Caco-2 (cell line): ENCODE results near the gene AGFG2. TPM values are rescaled to one million over a fixed set of nuclear protein-coding genes. Genes with fewer than 3 reads are reported as not detected.
A peak's percentile ranks its signal among the peaks of the same experiment; 100 is the strongest.

Experiments used
- BruUV-seq: library from RNA; stranded (reverse); fragments of 400-500 nt; replicated peaks from 2 replicates; lab custom pipeline; 2021; lab: Mats Ljungman, UMichigan
- CTCF ChIA-PET: fragments of 300-600 bp; sonication (Branson Sonifier 250); formaldehyde crosslinking; loops from one replicate; lab custom pipeline; 2022; ENCODE audit warnings: antibody characterized with exemption; lab: Charles Lee
- POLR2A ChIA-PET: fragments of 300-600 bp; sonication (Branson Sonifier 250); formaldehyde crosslinking; loops from one replicate; lab custom pipeline; 2022; ENCODE audit warnings: antibody characterized with exemption; lab: Charles Lee
- DNase-seq, 2 experiments: peaks; one replicate each; pipeline versions ENCODE4 v3.0.0 to v3.0.0-alpha.2; 2020 to 2022
- H3K27me3 ChIP-seq: replicated peaks from 2 replicates; pipeline ENCODE4 v1.6.0; 2011; ENCODE audit warnings: low read length; ENCODE audit not compliant: control insufficient read depth, insufficient read depth
- H3K36me3 ChIP-seq: 2 replicates; pipeline ENCODE4 v1.5.1; 2011; ENCODE audit warnings: low read length; ENCODE audit not compliant: control insufficient read depth, insufficient read depth
- H3K4me1 ChIP-seq: fragments of 250-450 bp; sonication (Bioruptor Pico); 2 replicates; pipeline ENCODE4 v1.5.1; 2020; ENCODE audit warnings: mild to moderate bottlenecking
- H3K4me3 ChIP-seq: 2 replicates; pipeline ENCODE4 v1.5.1; 2011; ENCODE audit warnings: low read depth, mild to moderate bottlenecking, control low read depth, low read length
- H3K9me3 ChIP-seq: fragments of 250-450 bp; sonication (Bioruptor Pico); 2 replicates; pipeline ENCODE4 v1.5.1; 2020; ENCODE audit warnings: mild to moderate bottlenecking, moderate library complexity
- H3K27ac Mint-ChIP-seq: one replicate; pipeline ENCODE4 v1.8.0; 2022; ENCODE audit warnings: mixed read lengths; ENCODE audit not compliant: unreplicated experiment
- H3K27me3 Mint-ChIP-seq: one replicate; pipeline ENCODE4 v1.8.0; 2022; ENCODE audit warnings: mixed read lengths; ENCODE audit not compliant: insufficient read depth, unreplicated experiment
- H3K36me3 Mint-ChIP-seq: one replicate; pipeline ENCODE4 v1.8.0; 2022; ENCODE audit warnings: mild to moderate bottlenecking, mixed read lengths; ENCODE audit not compliant: insufficient read depth, unreplicated experiment
- H3K4me1 Mint-ChIP-seq: one replicate; pipeline ENCODE4 v1.8.0; 2022; ENCODE audit warnings: low read depth, mixed read lengths; ENCODE audit not compliant: unreplicated experiment
- H3K4me3 Mint-ChIP-seq: one replicate; pipeline ENCODE4 v1.8.0; 2022; ENCODE audit warnings: mild to moderate bottlenecking, moderate library complexity, mixed read lengths; ENCODE audit not compliant: unreplicated experiment
- H3K9me3 Mint-ChIP-seq: one replicate; pipeline ENCODE4 v1.8.0; 2022; ENCODE audit warnings: mixed read lengths; ENCODE audit not compliant: unreplicated experiment
- CTCF ChIP-seq, 2 experiments: fragments of 200-600 bp in 1 of 2; IDR thresholded peaks; 1 replicate in 1 of 2; 2 replicates in 1 of 2; pipeline versions ENCODE4 v1.5.1 to v1.8.0; 2011 to 2022; ENCODE audit warnings: antibody characterized with exemption in 1 of 2, control low read depth in 1 of 2, inconsistent platforms in 1 of 2, low read depth in 1 of 2, low read length in 1 of 2, mild to moderate bottlenecking in 1 of 2, moderate library complexity in 1 of 2; ENCODE audit not compliant: insufficient read depth in 1 of 2, severe bottlenecking in 1 of 2, unreplicated experiment in 1 of 2
- intact Hi-C: fragments of 100-400 bp; cut with micrococcal nuclease; formaldehyde crosslinking; loops from one replicate; pipeline ENCODE4 v1.10.0; 2022; ENCODE audit not compliant: unreplicated experiment
- total RNA-seq: library from RNA; stranded (reverse); gene quantifications from 2 replicates; pipeline ENCODE4 v1.2.3, GENCODE V29; 2022

The AGFG2 gene
- total RNA-seq, 1 experiment from 2014 or later = 60.7 TPM

GRCh38 chr7:100572949-100573675 lies 34.1 kb downstream of the AGFG2 start:
- no peak for DNase-seq

GRCh38 chr7:100573691-100574361 lies 34.8 kb downstream of the AGFG2 start, which contains the start of gene SAP25:
SAP25 (minus strand) TSS chr7:100573900; CDS start chr7:100573742, 158 bp downstream.
- ChIA-PET POLR2A (no interaction called here), CTCF (no interaction called here)
- Histone ChIP-seq H3K27me3 (no peaks in the 10 kb centered on the region), H3K9me3 (no peaks in the 10 kb centered on the region), H3K4me1 (peaks cover 30% of the 10 kb centered on the region), H3K4me3 (no peak within 1 kb of the TSS), H3K36me3 (peaks cover 4% of the 10 kb centered on the region; the same call in 1 of the 2 replicates)
- H3K27me3 Mint-ChIP-seq = no peaks in the 10 kb centered on the region
- intact Hi-C loops = no loop called here
- peaks cover 97% of the 10 kb centered on the region for H3K36me3 Mint-ChIP-seq
- H3K4me1 Mint-ChIP-seq = peaks cover 8% of the 10 kb centered on the region
- no peak for TF ChIP-seq CTCF (IDR thresholded peaks at IDR 0.05; ENCODE audit: insufficient read depth in 1 of 2, low read depth in 1 of 2, low read length in 1 of 2, severe bottlenecking in 1 of 2, unreplicated experiment in 1 of 2)
- H3K9me3 Mint-ChIP-seq = no peaks in the 10 kb centered on the region
- H3K4me3 Mint-ChIP-seq = no peak within 1 kb of the TSS
- H3K27ac Mint-ChIP-seq = peak within 1 kb of the TSS; percentile 85
- no peak for DNase-seq
- no TSS peak for BruUV-seq

More at GRCh38 chr7:100572949-100573675, 34.1 kb downstream of the AGFG2 start:
- peaks cover 2% of the 10 kb centered on the region; the same call in 1 of the 2 replicates for H3K36me3 ChIP-seq
- Mint-ChIP-seq H3K4me1 (peaks cover 8% of the 10 kb centered on the region), H3K4me3 (no peak overlapping the region), H3K27ac (peak overlapping the region; percentile 85), H3K27me3 (no peaks in the 10 kb centered on the region), H3K36me3 (peaks cover 95% of the 10 kb centered on the region), H3K9me3 (no peaks in the 10 kb centered on the region)
- H3K27me3 ChIP-seq = no peaks in the 10 kb centered on the region
- ChIA-PET POLR2A (no interaction called here), CTCF (interaction anchor here (1.0 to 1.4 kb wide), 2 partner anchors 12 to 16 kb away, joined by 3 to 7 read pairs; partner anchors contain the start of genes FBXO24 and LRCH4)
- TF ChIP-seq CTCF (IDR thresholded peaks at IDR 0.05; ENCODE audit: insufficient read depth in 1 of 2, low read depth in 1 of 2, low read length in 1 of 2, severe bottlenecking in 1 of 2, unreplicated experiment in 1 of 2) = no peak
- no TSS peak for BruUV-seq
- H3K9me3 ChIP-seq = no peaks in the 10 kb centered on the region
- intact Hi-C loops = no loop called here
- peaks cover 30% of the 10 kb centered on the region for H3K4me1 ChIP-seq
- H3K4me3 ChIP-seq = no peak overlapping the region

- intact Hi-C loops = no loop called here
- Mint-ChIP-seq H3K9me3 (no peaks in the 10 kb centered on the region), H3K4me1 (peaks cover 8% of the 10 kb centered on the region), H3K27ac (peak overlapping the region; percentile 25), H3K4me3 (no peak overlapping the region), H3K27me3 (no peaks in the 10 kb centered on the region), H3K36me3 (peaks cover 93% of the 10 kb centered on the region)
- Histone ChIP-seq H3K4me3 (no peak overlapping the region), H3K4me1 (peaks cover 30% of the 10 kb centered on the region), H3K27me3 (no peaks in the 10 kb centered on the region), H3K9me3 (no peaks in the 10 kb centered on the region), H3K36me3 (peaks cover 4% of the 10 kb centered on the region; the same call in 1 of the 2 replicates)
- ChIA-PET POLR2A (no interaction called here), CTCF (no interaction called here)
- no peak for DNase-seq
- BruUV-seq = no TSS peak
- TF ChIP-seq CTCF (IDR thresholded peaks at IDR 0.05; ENCODE audit: insufficient read depth in 1 of 2, low read depth in 1 of 2, low read length in 1 of 2, severe bottlenecking in 1 of 2, unreplicated experiment in 1 of 2) = no peak
Observed at GRCh38 chr7:100574362-100575205, 35.6 kb downstream of the AGFG2 start.
